HFFc6 (cell line): ENCODE results near the gene TWIST2. TPM values are rescaled to one million over a fixed set of nuclear protein-coding genes. Genes with fewer than 3 reads are reported as not detected.

Source experiments
- DNase-seq: peaks from one replicate; pipeline ENCODE4 v3.0.0-alpha.2; 2018
- H3K27ac Mint-ChIP-seq: 2 replicates; pipeline ENCODE4 v1.8.0; 2020; ENCODE audit warnings: mild to moderate bottlenecking, mixed read lengths
- H3K27me3 Mint-ChIP-seq: 2 replicates; pipeline ENCODE4 v1.8.0; 2021; ENCODE audit warnings: mild to moderate bottlenecking, moderate library complexity, mixed read lengths; ENCODE audit not compliant: insufficient read depth
- H3K36me3 Mint-ChIP-seq: 2 replicates; pipeline ENCODE4 v1.8.0; 2021; ENCODE audit warnings: low read depth, mixed read lengths
- H3K4me1 Mint-ChIP-seq: 2 replicates; pipeline ENCODE4 v1.8.0; 2020; ENCODE audit warnings: low read depth, mixed read lengths
- H3K4me3 Mint-ChIP-seq: 2 replicates; pipeline ENCODE4 v1.8.0; 2020; ENCODE audit warnings: mild to moderate bottlenecking, moderate library complexity, mixed read lengths
- H3K9me3 Mint-ChIP-seq: 2 replicates; pipeline ENCODE4 v1.8.0; 2020; ENCODE audit warnings: mild to moderate bottlenecking, mixed read lengths
- CTCF ChIP-seq: fragments of 200-600 bp; sonication (generic); IDR thresholded peaks from 2 replicates; pipeline ENCODE4 v1.5.0; 2021; ENCODE audit warnings: antibody characterized with exemption, mild to moderate bottlenecking
- total RNA-seq, 6 experiments: library from RNA; stranded (reverse); fragmentation: NEBNext Ultra II Directional; extraction: Animal tissue kit (Norgen Biotek cat#: 25700); gene quantifications; 2 replicates in 1 of 6; 3 replicates in 5 of 6; pipeline ENCODE4 v1.2.3, GENCODE V29; 2021

The TWIST2 gene
- total RNA-seq, 6 experiments from 2014 or later, result 127 to 146 (median 137) TPM

- no peak for DNase-seq
- peak overlapping the region; percentile 93 for H3K27ac Mint-ChIP-seq
- TF ChIP-seq CTCF, result no peak
- no peaks in the 10 kb centered on the region for H3K9me3 Mint-ChIP-seq
- peak overlapping the region; percentile 90 for H3K4me3 Mint-ChIP-seq
- H3K36me3 Mint-ChIP-seq, result peaks cover 18% of the 10 kb centered on the region
- H3K27me3 Mint-ChIP-seq, result no peaks in the 10 kb centered on the region
- H3K4me1 Mint-ChIP-seq, result peaks cover 39% of the 10 kb centered on the region
These were observed 1.6 kb upstream of the TWIST2 start for GRCh38 chr2:238846378-238846627.

GRCh38 chr2:238846628-238847418 lies 1.1 kb upstream of the TWIST2 start:
- peak; percentile 38; the same call in 1 of the 2 replicates for TF ChIP-seq CTCF
- no peaks in the 10 kb centered on the region for H3K27me3 Mint-ChIP-seq
- no peak for DNase-seq

GRCh38 chr2:238847419-238847801 lies 475 bp upstream of the TWIST2 start:
- peaks cover 43% of the 10 kb centered on the region for H3K4me1 Mint-ChIP-seq
- peak overlapping the region; percentile 88 for H3K27ac Mint-ChIP-seq
- peaks cover 29% of the 10 kb centered on the region for H3K36me3 Mint-ChIP-seq
- no peaks in the 10 kb centered on the region for H3K9me3 Mint-ChIP-seq
- no peak for TF ChIP-seq CTCF
- no peak for DNase-seq
- 0 out of 2 replicates have a peak, but pooled peaks cover 2% of the 10 kb centered on the region for H3K27me3 Mint-ChIP-seq
- H3K4me3 Mint-ChIP-seq, result peak overlapping the region; percentile 90

More at GRCh38 chr2:238846628-238847418, 1.1 kb upstream of the TWIST2 start:
- Mint-ChIP-seq H3K4me3 (peak overlapping the region; percentile 90), H3K27ac (peak overlapping the region; percentile 93), H3K9me3 (no peaks in the 10 kb centered on the region), H3K4me1 (peaks cover 41% of the 10 kb centered on the region), H3K36me3 (peaks cover 23% of the 10 kb centered on the region)

GRCh38 chr2:238848691-238848975 lies 748 bp downstream of the TWIST2 start:
- Mint-ChIP-seq H3K27me3 (0 out of 2 replicates have a peak, but pooled peaks cover 4% of the 10 kb centered on the region), H3K4me3 (peak overlapping the region; percentile 90), H3K9me3 (no peaks in the 10 kb centered on the region)

GRCh38 chr2:238848976-238849853 lies 1.3 kb downstream of the TWIST2 start:
- peak overlapping the region; percentile 90 for H3K4me3 Mint-ChIP-seq
- peaks cover 43% of the 10 kb centered on the region for H3K36me3 Mint-ChIP-seq
- H3K27ac Mint-ChIP-seq, result peak overlapping the region; percentile 92
- no peak for TF ChIP-seq CTCF
- H3K9me3 Mint-ChIP-seq, result no peaks in the 10 kb centered on the region
- peaks cover 50% of the 10 kb centered on the region for H3K4me1 Mint-ChIP-seq
- peaks cover 6% of the 10 kb centered on the region; the same call in 1 of the 2 replicates for H3K27me3 Mint-ChIP-seq
- no peak for DNase-seq

More at GRCh38 chr2:238848691-238848975, 748 bp downstream of the TWIST2 start:
- DNase-seq, result no peak
- H3K4me1 Mint-ChIP-seq, result peaks cover 50% of the 10 kb centered on the region
- no peak for TF ChIP-seq CTCF
- peak overlapping the region; percentile 87 for H3K27ac Mint-ChIP-seq
- H3K36me3 Mint-ChIP-seq, result peaks cover 37% of the 10 kb centered on the region
